GM18505 (cell line): ENCODE measurements around the gene PLXDC1.
"Not testable (repeated sequence)": the region's sequence is repeated elsewhere in the genome, so short reads cannot be mapped to it uniquely, and the experiment has no call there.

ENCODE experiments used
- ATAC-seq: cut with Tn5 transposase; IDR thresholded peaks from one replicate; pipeline ENCODE4 v1.9.1; 2021; ENCODE audit not compliant: unreplicated experiment
- POLR2A ChIP-seq: IDR thresholded peaks from 4 replicates; pipeline ENCODE4 v1.6.1; 2011; ENCODE audit warnings: borderline replicate concordance; ENCODE audit not compliant: insufficient read depth, insufficient read length; ENCODE audit errors: extremely low read depth

Gene PLXDC1

GRCh38 chr17:39171933-39172332, 20.5 kb upstream of the PLXDC1 start:
- no peak for ATAC-seq
- no peak for TF ChIP-seq POLR2A

GRCh38 chr17:39170558-39170957, 19.1 kb upstream of the PLXDC1 start:
- ATAC-seq: no peak

GRCh38 chr17:39170109-39170508, 18.7 kb upstream of the PLXDC1 start:
- no peak for ATAC-seq
- TF ChIP-seq POLR2A: no peak

More at GRCh38 chr17:39170558-39170957, 19.1 kb upstream of the PLXDC1 start:
- no peak for TF ChIP-seq POLR2A

GRCh38 chr17:39169518-39169917, 18.1 kb upstream of the PLXDC1 start:
- TF ChIP-seq POLR2A: no peak
- no peak for ATAC-seq

GRCh38 chr17:39169101-39169500, 17.7 kb upstream of the PLXDC1 start:
- TF ChIP-seq POLR2A: no peak
- ATAC-seq: no peak

- ATAC-seq: not testable (repeated sequence)
Observed at GRCh38 chr17:39168503-39168902, 17.1 kb upstream of the PLXDC1 start.

GRCh38 chr17:39167476-39167875, 16.0 kb upstream of the PLXDC1 start:
- TF ChIP-seq POLR2A: no peak
- ATAC-seq: no peak

GRCh38 chr17:39166437-39167335, 15.2 kb upstream of the PLXDC1 start:
- no peak for TF ChIP-seq POLR2A
- ATAC-seq: no peak

GRCh38 chr17:39165841-39166349, 14.5 kb upstream of the PLXDC1 start, which contains the start of gene ARL5C:
ARL5C (minus strand) TSS chr17:39166161; CDS start chr17:39165760, 401 bp downstream.
- TF ChIP-seq POLR2A: no peak
- no peak for ATAC-seq

GRCh38 chr17:39165178-39165840, 13.9 kb upstream of the PLXDC1 start:
- ATAC-seq: no peak
- no peak for TF ChIP-seq POLR2A

- peak; percentile 58 for ATAC-seq
- no peak for TF ChIP-seq POLR2A
Observed at GRCh38 chr17:39164675-39165143, 13.3 kb upstream of the PLXDC1 start.

- TF ChIP-seq POLR2A: no peak
- no peak for ATAC-seq
Observed at GRCh38 chr17:39161962-39162361, 10.5 kb upstream of the PLXDC1 start.

- ATAC-seq: no peak
- no peak for TF ChIP-seq POLR2A
Observed at GRCh38 chr17:39158623-39159022, 7.2 kb upstream of the PLXDC1 start.

- TF ChIP-seq POLR2A: no peak
- ATAC-seq: no peak
Observed at GRCh38 chr17:39156491-39156890, 5.1 kb upstream of the PLXDC1 start.
